Stimulated activated naive CD8-positive, alpha-beta T cell treated with anti-CD3 and anti-CD28 coated beads, Interleukin-15, Interleukin-2, amounts not matched to agents 100 ng/mL and 50 ng/mL, for 24 hours (primary cell): ENCODE measurements around the gene IL2RA.
A peak's percentile ranks its signal among the peaks of the same experiment; 100 is the strongest.
"Not testable (repeated sequence)": the region's sequence is repeated elsewhere in the genome, so short reads cannot be mapped to it uniquely, and the experiment has no call there.

Experiments used
- H3K27ac Mint-ChIP-seq: one replicate; pipeline ENCODE4 v1.8.0; 2021; ENCODE audit warnings: mild to moderate bottlenecking, mixed read lengths
- H3K27me3 Mint-ChIP-seq: one replicate; pipeline ENCODE4 v1.8.0; 2021; ENCODE audit warnings: mixed read lengths
- H3K36me3 Mint-ChIP-seq: one replicate; pipeline ENCODE4 v1.8.0; 2021; ENCODE audit warnings: low read depth, mixed read lengths
- H3K4me1 Mint-ChIP-seq: one replicate; pipeline ENCODE4 v1.8.0; 2021; ENCODE audit warnings: low read depth, mixed read lengths
- H3K4me3 Mint-ChIP-seq: one replicate; pipeline ENCODE4 v1.8.0; 2021; ENCODE audit warnings: mild to moderate bottlenecking, mixed read lengths
- H3K9me3 Mint-ChIP-seq: one replicate; pipeline ENCODE4 v1.8.0; 2021; ENCODE audit warnings: mixed read lengths

Gene IL2RA

GRCh38 chr10:6044751-6045313 is 17.3 kb downstream of the IL2RA start:
- Mint-ChIP-seq H3K36me3 (peaks cover 98% of the 10 kb centered on the region), H3K4me3 (peak overlapping the region; percentile 71), H3K27ac (peak overlapping the region; percentile 96), H3K4me1 (peaks cover 96% of the 10 kb centered on the region), H3K9me3 (no peaks in the 10 kb centered on the region), H3K27me3 (no peaks in the 10 kb centered on the region)

- Mint-ChIP-seq H3K4me3 (peak overlapping the region; percentile 71), H3K9me3 (no peaks in the 10 kb centered on the region), H3K27me3 (no peaks in the 10 kb centered on the region), H3K36me3 (peaks cover 98% of the 10 kb centered on the region), H3K4me1 (peaks cover 96% of the 10 kb centered on the region), H3K27ac (peak overlapping the region; percentile 96)
Measured at GRCh38 chr10:6044060-6044459, 18.1 kb downstream of the IL2RA start.

GRCh38 chr10:6043377-6043776 is 18.8 kb downstream of the IL2RA start:
- H3K27me3 Mint-ChIP-seq, H3K9me3 Mint-ChIP-seq: not testable (repeated sequence)
- peak overlapping the region; percentile 77 for H3K27ac Mint-ChIP-seq
- peaks cover 98% of the 10 kb centered on the region for H3K36me3 Mint-ChIP-seq
- H3K4me1 Mint-ChIP-seq, result peaks cover 96% of the 10 kb centered on the region
- H3K4me3 Mint-ChIP-seq, result peak overlapping the region; percentile 6

- H3K4me1 Mint-ChIP-seq, result peaks cover 98% of the 10 kb centered on the region
- H3K27ac Mint-ChIP-seq, result peak overlapping the region; percentile 55
- peaks cover 100% of the 10 kb centered on the region for H3K36me3 Mint-ChIP-seq
- no peaks in the 10 kb centered on the region for H3K9me3 Mint-ChIP-seq
- no peaks in the 10 kb centered on the region for H3K27me3 Mint-ChIP-seq
- H3K4me3 Mint-ChIP-seq, result peak overlapping the region; percentile 61
Measured at GRCh38 chr10:6040205-6040604, 22.0 kb downstream of the IL2RA start.

GRCh38 chr10:6039711-6040110 is 22.5 kb downstream of the IL2RA start:
- no peaks in the 10 kb centered on the region for H3K27me3 Mint-ChIP-seq
- no peaks in the 10 kb centered on the region for H3K9me3 Mint-ChIP-seq
- peak overlapping the region; percentile 88 for H3K27ac Mint-ChIP-seq
- peaks cover 97% of the 10 kb centered on the region for H3K4me1 Mint-ChIP-seq
- H3K36me3 Mint-ChIP-seq, result peaks cover 99% of the 10 kb centered on the region
- peak overlapping the region; percentile 61 for H3K4me3 Mint-ChIP-seq

GRCh38 chr10:6038071-6038631 is 24.0 kb downstream of the IL2RA start:
- H3K9me3 Mint-ChIP-seq, result no peaks in the 10 kb centered on the region
- no peaks in the 10 kb centered on the region for H3K27me3 Mint-ChIP-seq
- peak overlapping the region; percentile 28 for H3K4me3 Mint-ChIP-seq
- peaks cover 99% of the 10 kb centered on the region for H3K36me3 Mint-ChIP-seq
- peak overlapping the region; percentile 88 for H3K27ac Mint-ChIP-seq
- H3K4me1 Mint-ChIP-seq, result peaks cover 97% of the 10 kb centered on the region

- Mint-ChIP-seq H3K9me3 (no peaks in the 10 kb centered on the region), H3K4me3 (no peak overlapping the region), H3K27me3 (no peaks in the 10 kb centered on the region), H3K36me3 (peaks cover 99% of the 10 kb centered on the region), H3K27ac (peak overlapping the region; percentile 88), H3K4me1 (peaks cover 97% of the 10 kb centered on the region)
Measured at GRCh38 chr10:6037422-6037821, 24.7 kb downstream of the IL2RA start.

GRCh38 chr10:6036861-6037321 is 25.3 kb downstream of the IL2RA start:
- H3K36me3 Mint-ChIP-seq, result peaks cover 99% of the 10 kb centered on the region
- peaks cover 94% of the 10 kb centered on the region for H3K4me1 Mint-ChIP-seq
- H3K4me3 Mint-ChIP-seq, result no peak overlapping the region
- no peaks in the 10 kb centered on the region for H3K27me3 Mint-ChIP-seq
- H3K27ac Mint-ChIP-seq, result peak overlapping the region; percentile 88
- no peaks in the 10 kb centered on the region for H3K9me3 Mint-ChIP-seq

- H3K9me3 Mint-ChIP-seq, result no peaks in the 10 kb centered on the region
- peaks cover 96% of the 10 kb centered on the region for H3K36me3 Mint-ChIP-seq
- H3K27me3 Mint-ChIP-seq, result no peaks in the 10 kb centered on the region
- H3K27ac Mint-ChIP-seq, result peak overlapping the region; percentile 67
- H3K4me1 Mint-ChIP-seq, result peaks cover 87% of the 10 kb centered on the region
- no peak overlapping the region for H3K4me3 Mint-ChIP-seq
Measured at GRCh38 chr10:6035931-6036575, 26.1 kb downstream of the IL2RA start.

GRCh38 chr10:6035101-6035834 is 26.9 kb downstream of the IL2RA start:
- Mint-ChIP-seq H3K36me3 (peaks cover 96% of the 10 kb centered on the region), H3K4me3 (no peak overlapping the region), H3K9me3 (no peaks in the 10 kb centered on the region), H3K27me3 (no peaks in the 10 kb centered on the region), H3K27ac (peak overlapping the region; percentile 71), H3K4me1 (peaks cover 86% of the 10 kb centered on the region)

- H3K27ac Mint-ChIP-seq, result peak overlapping the region; percentile 71
- H3K4me1 Mint-ChIP-seq, result peaks cover 80% of the 10 kb centered on the region
- peaks cover 96% of the 10 kb centered on the region for H3K36me3 Mint-ChIP-seq
- peaks cover 3% of the 10 kb centered on the region for H3K9me3 Mint-ChIP-seq
- H3K4me3 Mint-ChIP-seq, result peak overlapping the region; percentile 41
- H3K27me3 Mint-ChIP-seq, result no peaks in the 10 kb centered on the region
Measured at GRCh38 chr10:6034371-6034770, 27.8 kb downstream of the IL2RA start.

GRCh38 chr10:6033954-6034353 is 28.2 kb downstream of the IL2RA start:
- no peak overlapping the region for H3K4me3 Mint-ChIP-seq
- H3K9me3 Mint-ChIP-seq, result peaks cover 3% of the 10 kb centered on the region
- H3K27me3 Mint-ChIP-seq, result no peaks in the 10 kb centered on the region
- peak overlapping the region; percentile 61 for H3K27ac Mint-ChIP-seq
- peaks cover 93% of the 10 kb centered on the region for H3K36me3 Mint-ChIP-seq
- peaks cover 76% of the 10 kb centered on the region for H3K4me1 Mint-ChIP-seq

GRCh38 chr10:6030940-6031339 is 31.2 kb downstream of the IL2RA start:
- Mint-ChIP-seq H3K4me3 (no peak overlapping the region), H3K4me1 (peaks cover 54% of the 10 kb centered on the region), H3K9me3 (peaks cover 3% of the 10 kb centered on the region), H3K36me3 (peaks cover 90% of the 10 kb centered on the region), H3K27me3 (no peaks in the 10 kb centered on the region), H3K27ac (no peak overlapping the region)

GRCh38 chr10:6030217-6030616 is 31.9 kb downstream of the IL2RA start:
- Mint-ChIP-seq H3K4me1 (peaks cover 46% of the 10 kb centered on the region), H3K9me3 (peaks cover 3% of the 10 kb centered on the region), H3K27me3 (no peaks in the 10 kb centered on the region), H3K27ac (peak overlapping the region; percentile 42), H3K36me3 (peaks cover 87% of the 10 kb centered on the region), H3K4me3 (no peak overlapping the region)

- Mint-ChIP-seq H3K9me3 (peaks cover 3% of the 10 kb centered on the region), H3K27me3 (no peaks in the 10 kb centered on the region), H3K36me3 (peaks cover 85% of the 10 kb centered on the region), H3K27ac (no peak overlapping the region), H3K4me3 (no peak overlapping the region), H3K4me1 (peaks cover 34% of the 10 kb centered on the region)
Measured at GRCh38 chr10:6027929-6028328, 34.2 kb downstream of the IL2RA start.
